ENCODE data around the gene DCUN1D2.
"Not testable (repeated sequence)": the region's sequence is repeated elsewhere in the genome, so short reads cannot be mapped to it uniquely, and the experiment has no call there.

The DCUN1D2 gene

GRCh38 chr13:113464476-113464875 is 26.0 kb downstream of the DCUN1D2 start:
- no peak for DNase-seq (ENCODE audit: low spot score)

DNA sequence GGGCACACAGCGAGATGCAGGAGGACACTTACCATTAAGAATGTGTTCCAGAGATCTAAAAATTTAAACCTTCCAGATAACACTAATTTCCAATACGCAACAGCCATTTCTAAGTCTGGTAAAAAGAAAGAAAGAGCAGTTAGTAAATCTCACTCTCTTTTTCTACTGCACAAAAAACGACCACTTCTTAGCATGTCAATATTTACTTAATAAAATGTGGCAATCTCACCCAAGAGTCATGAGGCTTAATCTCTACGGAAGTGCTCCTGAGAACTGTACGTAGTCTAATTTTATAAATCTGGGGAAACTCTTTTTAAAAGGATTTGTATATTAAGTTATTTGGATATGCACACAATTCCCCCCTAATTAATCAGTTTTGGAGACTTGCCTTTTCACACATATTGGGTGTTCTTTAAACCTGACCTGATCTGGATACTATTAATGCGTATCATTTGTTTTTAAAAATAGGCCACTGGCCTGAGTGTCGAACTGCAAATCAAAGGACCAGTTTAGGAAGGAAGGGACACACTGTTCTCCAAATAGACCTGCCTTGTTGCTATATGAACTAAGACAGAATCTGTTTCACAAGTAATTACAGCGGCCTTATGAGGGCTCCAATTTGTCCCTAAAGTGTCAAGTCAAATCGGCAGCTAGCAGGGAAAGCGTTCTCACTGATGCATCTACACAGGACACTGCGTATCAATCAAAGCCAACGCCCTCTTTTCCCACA is 29.3 kb downstream of the DCUN1D2 start:
- DNase-seq (ENCODE audit: low spot score), result no peak

GRCh38 chr13:113460599-113460998 is 29.9 kb downstream of the DCUN1D2 start:
- DNase-seq (ENCODE audit: low spot score), result no peak

- DNase-seq (ENCODE audit: low spot score), result no peak
Measured at GRCh38 chr13:113460064-113460555, 30.4 kb downstream of the DCUN1D2 start.

- DNase-seq (ENCODE audit: low spot score), result peak; percentile 26
Measured at GRCh38 chr13:113458253-113459065, 32.1 kb downstream of the DCUN1D2 start.

- no peak for DNase-seq (ENCODE audit: low spot score)
Measured at GRCh38 chr13:113457510-113457909, 33.0 kb downstream of the DCUN1D2 start.

DNA sequence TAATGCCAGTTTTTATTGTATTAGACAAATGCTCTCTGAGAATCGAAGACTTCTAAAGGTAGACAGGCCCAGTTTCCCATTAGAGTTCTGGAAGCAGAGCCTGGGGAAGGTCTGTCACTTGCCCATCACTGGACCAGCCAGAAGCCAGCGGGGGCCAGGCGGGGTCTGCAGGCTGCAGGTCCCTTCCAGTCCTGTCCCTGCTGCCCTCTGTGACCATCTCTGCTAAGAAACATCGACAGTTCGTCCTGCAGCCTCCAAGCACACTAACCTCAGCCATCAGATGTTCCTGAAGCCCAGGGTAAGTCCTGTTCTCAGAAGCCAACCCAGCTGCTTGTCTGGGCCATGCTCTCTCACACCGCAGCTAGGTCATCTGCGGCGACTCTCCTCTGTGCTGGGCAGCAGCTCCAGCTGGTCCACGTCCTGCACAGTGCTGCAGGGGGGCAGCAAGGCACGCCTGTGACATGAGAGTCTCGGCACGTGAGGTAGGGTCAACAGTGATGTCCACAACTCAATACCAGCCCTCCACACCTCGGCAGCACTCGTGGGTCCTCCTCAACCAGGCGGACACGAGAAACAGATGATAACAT is 34.3 kb downstream of the DCUN1D2 start:
- DNase-seq (ENCODE audit: low spot score), result no peak

DNA sequence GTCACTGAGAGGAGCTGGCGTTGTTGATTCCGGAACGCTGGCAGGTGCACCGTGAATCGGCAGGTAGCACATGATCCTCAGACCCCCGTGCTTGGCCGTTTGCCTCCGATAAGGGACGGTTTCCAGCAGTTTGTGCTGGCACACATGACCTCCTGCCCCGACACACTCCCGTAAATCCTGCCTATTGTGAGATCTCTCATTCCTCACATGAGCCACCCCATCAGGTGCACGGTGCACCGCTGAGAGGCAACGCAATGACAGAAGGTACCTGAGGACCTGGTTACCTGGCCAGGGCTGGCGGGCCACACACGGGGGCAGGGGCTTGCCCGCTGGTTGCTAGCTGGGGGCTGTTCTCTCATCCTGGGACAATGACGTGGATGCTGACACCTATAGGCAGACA is 35.1 kb downstream of the DCUN1D2 start:
- no peak for DNase-seq (ENCODE audit: low spot score)

- DNase-seq (ENCODE audit: low spot score), result no peak
Measured at GRCh38 chr13:113454936-113455335, 35.6 kb downstream of the DCUN1D2 start.

DNA sequence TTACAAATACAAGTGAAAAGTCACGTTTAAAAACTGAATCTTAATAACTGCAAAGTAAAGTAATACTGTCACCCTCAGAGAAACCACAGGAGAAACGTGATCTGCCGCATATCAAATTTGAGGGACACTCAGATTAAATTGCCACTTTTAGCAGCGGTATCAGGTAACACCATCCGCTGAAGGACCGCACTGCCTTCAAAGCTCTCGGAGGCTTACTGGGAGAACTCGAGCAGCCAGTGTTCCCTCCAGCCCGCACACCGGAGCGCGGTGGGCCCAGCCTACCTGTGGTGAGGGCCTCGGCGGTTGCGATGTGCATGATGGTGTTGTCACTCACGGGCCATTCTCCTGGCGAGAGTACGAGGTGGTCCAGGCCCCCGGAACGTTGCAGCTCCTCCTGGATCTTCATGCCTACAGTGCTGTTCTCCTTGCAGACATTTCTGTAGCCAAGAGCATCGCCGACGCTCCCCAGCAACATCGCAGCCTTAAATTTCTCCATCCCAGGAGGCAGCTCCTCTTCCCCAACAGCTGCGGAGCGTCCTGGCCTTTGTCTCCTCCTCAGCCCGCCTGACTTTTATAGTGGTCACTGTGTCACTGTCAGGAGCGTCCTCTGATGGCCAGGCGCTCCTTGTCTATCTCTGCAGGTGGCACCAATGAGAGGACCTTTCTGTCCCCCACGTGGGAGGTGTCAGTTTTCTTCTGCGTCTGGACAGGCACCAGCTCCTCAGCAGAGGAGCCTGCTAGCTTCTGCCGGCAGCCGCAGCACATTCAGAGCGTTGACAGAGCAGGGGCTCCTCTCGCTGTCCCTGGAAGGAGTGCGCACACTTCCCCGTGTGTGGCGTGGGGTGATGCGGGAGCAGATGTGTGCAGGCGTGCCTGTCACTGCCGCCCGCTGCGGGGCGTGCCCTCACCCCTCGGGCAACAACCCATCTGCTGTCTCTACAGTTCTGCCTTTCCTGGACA is 37.3 kb downstream of the DCUN1D2 start, which contains the start of gene ADPRHL1:
ADPRHL1 (minus strand) TSS at position 547 of the 960 bp plus-strand sequence; CDS start at position 496, 51 bp downstream.
- DNase-seq (ENCODE audit: low spot score), result no peak

- DNase-seq (ENCODE audit: low spot score), result no peak
Measured at GRCh38 chr13:113452466-113452865, 38.0 kb downstream of the DCUN1D2 start.

DNA sequence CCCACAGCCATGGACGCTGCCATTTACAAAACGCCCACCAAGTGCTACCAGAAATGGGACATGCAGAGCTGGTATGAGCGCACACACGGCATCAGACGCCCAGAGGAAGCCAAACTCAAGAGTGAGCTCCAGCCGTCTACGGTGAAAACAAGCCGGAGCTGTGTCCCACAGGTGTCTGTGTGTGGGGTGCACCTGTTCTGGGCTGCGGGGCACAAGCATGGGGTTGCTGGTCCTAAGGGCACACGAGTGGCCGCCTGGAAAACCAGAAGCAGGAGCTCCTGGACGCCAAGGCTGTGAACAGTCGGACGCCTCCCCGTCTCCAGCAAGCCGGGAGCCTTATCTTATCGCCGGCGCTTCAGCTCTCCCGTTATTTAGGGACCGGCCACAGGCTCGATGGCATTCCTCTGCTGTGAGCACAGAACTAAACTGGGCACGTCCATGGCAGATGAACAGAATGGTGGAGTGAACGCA is 38.5 kb downstream of the DCUN1D2 start:
- DNase-seq (ENCODE audit: low spot score), result no peak

DNA sequence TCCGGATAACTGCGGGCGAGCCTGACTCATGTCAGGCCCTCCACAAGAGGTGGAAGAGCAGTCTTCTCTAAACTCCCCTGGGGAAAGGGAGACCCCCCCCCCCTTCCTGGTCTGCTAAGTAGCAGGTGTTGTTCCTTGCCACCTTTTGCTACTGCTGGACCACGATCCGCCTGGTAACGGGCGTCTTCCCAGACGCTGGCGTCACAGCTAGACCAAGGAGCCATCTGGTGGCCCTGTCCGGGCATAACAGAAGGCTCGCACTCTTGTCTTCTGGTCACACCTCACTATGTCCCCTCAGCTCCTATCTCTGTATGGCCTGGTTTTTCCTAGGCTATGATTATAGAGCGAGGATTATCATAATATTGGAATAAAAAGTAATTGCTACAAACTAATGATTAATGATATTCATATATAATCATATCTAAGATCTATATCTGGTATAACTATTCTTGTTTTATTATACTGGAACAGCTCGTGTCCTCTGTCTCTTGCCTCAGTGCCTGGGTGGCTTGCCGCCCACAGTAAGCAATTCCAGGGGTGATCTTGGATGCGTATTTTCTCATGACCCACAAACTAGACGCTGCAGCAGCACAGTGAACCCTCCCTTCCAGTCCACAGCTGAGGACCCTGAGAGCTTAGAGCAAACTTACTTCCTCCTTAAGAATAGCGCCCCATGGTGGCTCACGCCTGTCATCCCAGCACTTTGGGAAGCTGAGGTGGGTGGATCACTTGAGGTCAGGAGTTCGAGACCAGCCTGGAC is 39.5 kb downstream of the DCUN1D2 start:
- peak; percentile 72 for DNase-seq (ENCODE audit: low spot score)

DNA sequence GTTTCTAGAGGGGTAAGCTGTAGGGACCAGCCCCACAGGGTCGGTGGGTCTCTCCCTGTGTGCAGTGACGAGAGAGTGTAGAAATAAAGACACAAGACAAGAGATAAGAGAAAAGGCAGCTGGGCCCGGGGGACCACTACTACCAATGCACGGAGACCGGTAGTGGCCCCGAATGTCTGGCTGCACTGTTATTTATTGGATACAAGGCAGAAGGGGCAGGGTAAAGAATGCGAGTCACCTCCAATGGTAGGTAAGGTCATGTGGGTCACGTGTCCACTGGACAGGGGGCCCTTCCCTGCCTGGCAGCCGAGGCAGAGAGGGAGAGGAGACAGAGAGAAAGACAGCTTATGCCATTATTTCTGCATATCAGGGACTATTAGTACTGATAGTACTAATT is 40.2 kb downstream of the DCUN1D2 start:
- DNase-seq (ENCODE audit: low spot score), result not testable (repeated sequence)

GRCh38 chr13:113449693-113450347 is 40.7 kb downstream of the DCUN1D2 start:
- DNase-seq (ENCODE audit: low spot score), result no peak

GRCh38 chr13:113448885-113449692 is 41.4 kb downstream of the DCUN1D2 start:
- DNase-seq (ENCODE audit: low spot score), result peak; percentile 77

- no peak for DNase-seq (ENCODE audit: low spot score)
Measured at GRCh38 chr13:113448545-113448884, 42.0 kb downstream of the DCUN1D2 start.

GRCh38 chr13:113447596-113447995 is 42.9 kb downstream of the DCUN1D2 start:
- no peak for DNase-seq (ENCODE audit: low spot score)

- DNase-seq (ENCODE audit: low spot score), result no peak
Measured at GRCh38 chr13:113446488-113446854, 44.0 kb downstream of the DCUN1D2 start.

Measured in NAMALWA (cell line).